ENCODE results near the gene CAMTA1. TPM values are rescaled to one million over a fixed set of nuclear protein-coding genes. Genes with fewer than 3 reads are reported as not detected.

The CAMTA1 gene
- total RNA-seq, 1 donor from 2014 or later: 268 TPM

DNA sequence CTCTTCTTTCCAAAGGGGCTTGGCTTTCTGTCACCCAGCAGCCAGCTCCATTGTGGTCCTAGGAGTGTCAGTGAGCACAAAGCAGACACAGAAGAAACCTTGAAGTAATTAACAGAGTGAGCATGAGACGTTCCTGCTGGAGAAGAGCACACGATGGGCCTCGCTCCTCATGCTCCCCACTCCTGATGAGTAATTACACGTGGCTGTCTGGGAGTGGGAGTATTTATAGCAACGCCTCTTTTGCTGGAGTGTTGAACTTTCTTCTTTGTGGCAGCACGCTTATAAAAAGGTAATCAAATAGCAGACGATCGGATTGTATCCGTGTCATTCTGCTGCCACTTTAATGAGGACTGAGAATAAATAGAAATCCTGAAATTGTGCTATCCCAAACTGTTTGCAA is 185.8 kb downstream of the CAMTA1 start:
- Mint-ChIP-seq H3K4me1 (peaks cover 24% of the 10 kb centered on the region), H3K9me3 (peaks cover 3% of the 10 kb centered on the region), H3K27ac (no peak overlapping the region), H3K36me3 (no peaks in the 10 kb centered on the region), H3K27me3 (ENCODE audit: insufficient read depth, low read depth) (peaks cover 10% of the 10 kb centered on the region), H3K4me3 (no peak overlapping the region)
- Histone ChIP-seq H2AFZ (replicated peaks) (no peak overlapping the region), H3K4me1 (peaks cover 12% of the 10 kb centered on the region), H3K9ac (no peak overlapping the region), H3K4me2 (no peak overlapping the region), H3K36me3 (no peaks in the 10 kb centered on the region), H3K9me3 (ENCODE audit: low read depth) (no peaks in the 10 kb centered on the region), H3F3A (ENCODE audit: low read depth) (no peaks in the 10 kb centered on the region), H3K27ac (no peak overlapping the region), H3K4me3 (no peak overlapping the region), H4K20me1 (ENCODE audit: low read depth) (no peaks in the 10 kb centered on the region), H3K27me3 (no peaks in the 10 kb centered on the region), H3K79me2 (ENCODE audit: low read depth) (no peaks in the 10 kb centered on the region)
- TF ChIP-seq CTCF (IDR thresholded peaks at IDR 0.05) (no peak), EZH2 (IDR thresholded peaks at IDR 0.05) (no peak), EZH2phosphoT487 (IDR thresholded peaks at IDR 0.05) (no peak)
- DNase-seq (ENCODE audit: low spot score): no peak

DNA sequence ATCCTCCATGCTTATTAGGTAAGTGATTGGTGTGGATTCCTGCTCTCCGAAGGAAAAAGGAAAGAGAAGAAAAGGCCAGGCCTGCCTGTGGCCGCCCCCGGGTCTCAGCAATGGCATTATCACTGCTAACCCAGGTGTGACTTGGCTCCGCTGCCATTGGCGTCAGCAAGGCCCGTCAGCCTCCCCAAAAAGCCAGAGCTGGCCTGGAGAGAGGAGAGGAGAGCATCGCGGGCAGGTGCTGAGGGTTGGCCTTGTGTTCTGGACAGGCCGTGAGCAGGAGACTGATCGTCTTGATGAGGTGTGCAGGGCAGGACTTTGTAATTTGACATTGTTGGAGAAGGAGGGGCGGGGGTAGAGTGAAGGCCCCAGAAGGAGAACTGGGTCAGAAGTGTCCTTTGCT is 186.4 kb downstream of the CAMTA1 start:
- no peak for TF ChIP-seq EZH2 (IDR thresholded peaks at IDR 0.05)
- TF ChIP-seq EZH2phosphoT487 (IDR thresholded peaks at IDR 0.05): no peak
- no peak for TF ChIP-seq CTCF (IDR thresholded peaks at IDR 0.05)
- H3K79me2 ChIP-seq (ENCODE audit: low read depth): no peaks in the 10 kb centered on the region
- peaks cover 4% of the 10 kb centered on the region for H3K9me3 ChIP-seq (ENCODE audit: low read depth)
- H3K36me3 Mint-ChIP-seq: no peaks in the 10 kb centered on the region
- peaks cover 26% of the 10 kb centered on the region for H3K4me1 Mint-ChIP-seq
- H3K36me3 ChIP-seq: no peaks in the 10 kb centered on the region
- H3K4me2 ChIP-seq: no peak overlapping the region
- no peak overlapping the region for H3K9ac ChIP-seq
- H3K27ac ChIP-seq: no peak overlapping the region
- H3K9me3 Mint-ChIP-seq: peaks cover 8% of the 10 kb centered on the region
- no peaks in the 10 kb centered on the region for H3K27me3 ChIP-seq
- no peak overlapping the region for H2AFZ ChIP-seq (replicated peaks)
- peaks cover 7% of the 10 kb centered on the region for H3K27me3 Mint-ChIP-seq (ENCODE audit: insufficient read depth, low read depth)
- no peaks in the 10 kb centered on the region for H3F3A ChIP-seq (ENCODE audit: low read depth)
- no peaks in the 10 kb centered on the region for H4K20me1 ChIP-seq (ENCODE audit: low read depth)
- no peak overlapping the region for H3K4me3 ChIP-seq
- H3K27ac Mint-ChIP-seq: peak overlapping the region; percentile 7
- no peak overlapping the region for H3K4me3 Mint-ChIP-seq
- DNase-seq (ENCODE audit: low spot score): no peak
- H3K4me1 ChIP-seq: peaks cover 12% of the 10 kb centered on the region

DNA sequence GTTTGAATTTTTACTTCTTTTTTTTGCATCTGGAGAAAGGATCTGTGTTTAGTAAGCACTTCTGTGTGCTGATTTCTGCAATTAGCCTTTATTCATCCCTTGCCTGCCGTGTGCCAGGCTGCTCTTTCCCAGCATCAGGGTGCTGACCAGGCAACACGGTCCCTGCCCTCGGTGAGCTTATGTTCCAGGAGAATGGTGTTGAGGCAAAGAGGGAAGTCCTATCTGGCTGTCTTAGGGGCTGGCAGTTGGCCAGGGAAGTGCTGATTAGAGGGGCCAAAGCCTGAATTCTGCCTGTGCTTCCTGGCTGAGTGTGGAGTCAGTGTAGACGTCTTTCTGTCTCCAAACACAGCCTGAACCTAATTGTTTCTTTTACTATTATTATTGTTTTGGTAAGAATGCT is 187.1 kb downstream of the CAMTA1 start:
- no peaks in the 10 kb centered on the region for H3K27me3 ChIP-seq
- no peak overlapping the region for H3K4me2 ChIP-seq
- no peak for TF ChIP-seq EZH2 (IDR thresholded peaks at IDR 0.05)
- no peak for TF ChIP-seq CTCF (IDR thresholded peaks at IDR 0.05)
- TF ChIP-seq EZH2phosphoT487 (IDR thresholded peaks at IDR 0.05): no peak
- H3K4me1 ChIP-seq: peaks cover 12% of the 10 kb centered on the region
- peaks cover 4% of the 10 kb centered on the region for H3K9me3 ChIP-seq (ENCODE audit: low read depth)
- H3K27ac ChIP-seq: no peak overlapping the region
- no peaks in the 10 kb centered on the region for H4K20me1 ChIP-seq (ENCODE audit: low read depth)
- Mint-ChIP-seq H3K27me3 (ENCODE audit: insufficient read depth, low read depth) (peaks cover 7% of the 10 kb centered on the region), H3K36me3 (peaks cover 2% of the 10 kb centered on the region), H3K9me3 (peaks cover 10% of the 10 kb centered on the region), H3K4me1 (peaks cover 26% of the 10 kb centered on the region), H3K4me3 (no peak overlapping the region), H3K27ac (no peak overlapping the region)
- no peak overlapping the region for H3K9ac ChIP-seq
- no peaks in the 10 kb centered on the region for H3F3A ChIP-seq (ENCODE audit: low read depth)
- H2AFZ ChIP-seq (replicated peaks): no peak overlapping the region
- no peak for DNase-seq (ENCODE audit: low spot score)
- no peaks in the 10 kb centered on the region for H3K79me2 ChIP-seq (ENCODE audit: low read depth)
- no peak overlapping the region for H3K4me3 ChIP-seq
- H3K36me3 ChIP-seq: no peaks in the 10 kb centered on the region

Data from neural progenitor cell (in vitro differentiated cells).